Amniotic stem cell (primary cell): ENCODE data around the gene TSPAN32.
A peak's percentile ranks its signal among the peaks of the same experiment; 100 is the strongest.

ENCODE experiments used
- DNase-seq: peaks from one replicate; lab custom pipeline; 2025; lab: John Stamatoyannopoulos, UW

TSPAN32 gene

DNA sequence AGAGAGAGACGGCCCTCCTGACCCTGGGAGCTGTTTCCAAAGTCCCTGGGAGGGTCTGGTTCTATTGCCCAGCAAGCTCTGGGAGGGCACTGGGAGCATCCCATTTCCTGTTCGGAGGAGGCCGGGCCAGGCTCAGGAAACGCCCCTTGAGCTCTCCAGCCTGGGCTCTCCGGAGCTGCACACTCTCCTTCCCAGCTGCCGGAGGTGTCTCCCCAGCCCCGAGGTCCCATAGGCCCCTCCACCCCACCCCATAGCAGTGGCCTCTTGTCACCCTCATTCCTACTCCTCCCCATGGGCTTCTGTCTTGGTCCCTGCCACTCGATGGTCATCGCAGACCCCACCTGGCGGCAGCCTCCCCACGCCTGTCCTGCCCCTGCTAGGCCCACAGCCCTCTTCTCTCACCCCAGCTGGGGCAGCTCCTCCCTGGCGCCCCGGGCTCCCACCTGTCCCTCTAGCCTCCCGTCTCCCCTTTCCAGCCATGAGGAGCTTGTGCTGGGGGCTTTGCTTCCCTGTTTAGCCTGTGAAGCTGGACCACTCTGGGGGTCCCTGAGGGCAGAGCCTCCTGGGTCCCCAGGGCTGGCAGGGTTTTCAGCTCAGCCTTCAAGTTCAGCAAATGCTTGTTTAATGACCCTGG, 2.8 kb downstream of the TSPAN32 start:
- no peak for DNase-seq

- peak; percentile 57 for DNase-seq
These were observed 3.4 kb downstream of the TSPAN32 start for GRCh38 chr11:2305140-2305778.

- no peak for DNase-seq
These were observed 4.1 kb downstream of the TSPAN32 start for GRCh38 chr11:2305788-2306451.

- DNase-seq, result no peak
These were observed 4.6 kb downstream of the TSPAN32 start for GRCh38 chr11:2306452-2306823.

DNA sequence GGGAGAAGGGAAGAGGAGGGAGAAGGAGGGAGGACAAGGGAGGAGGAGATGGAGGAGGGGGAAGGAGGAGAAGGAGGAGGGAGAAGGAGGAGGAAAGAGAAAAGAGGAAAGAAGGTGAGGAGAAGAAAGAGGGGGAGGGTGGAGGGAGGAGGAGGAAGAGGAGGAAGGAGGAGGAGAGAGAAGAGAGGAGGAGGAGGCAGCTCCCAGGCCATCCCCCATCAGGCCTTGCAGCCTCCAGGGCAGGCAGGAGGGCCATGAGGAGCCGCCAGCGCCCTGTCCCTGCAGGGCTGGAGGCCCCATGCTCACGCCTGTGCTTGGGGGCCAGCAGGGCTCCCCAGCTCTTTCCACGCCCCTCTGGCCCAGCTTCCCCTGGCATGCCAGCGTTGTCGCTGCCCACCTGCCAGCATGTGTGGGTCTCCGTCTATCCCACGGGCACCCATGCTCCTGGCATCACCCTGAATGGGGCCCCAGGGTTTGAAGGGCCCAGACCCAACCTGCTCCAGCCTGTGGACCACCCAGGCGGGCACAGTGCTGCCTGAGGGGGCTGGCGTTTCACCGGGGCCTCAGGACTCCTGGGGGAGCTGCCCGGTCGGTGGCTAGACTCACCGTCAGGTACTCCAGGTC, 5.2 kb downstream of the TSPAN32 start:
- no peak for DNase-seq

GRCh38 chr11:2307501-2308331, 5.9 kb downstream of the TSPAN32 start:
- DNase-seq, result no peak

DNA sequence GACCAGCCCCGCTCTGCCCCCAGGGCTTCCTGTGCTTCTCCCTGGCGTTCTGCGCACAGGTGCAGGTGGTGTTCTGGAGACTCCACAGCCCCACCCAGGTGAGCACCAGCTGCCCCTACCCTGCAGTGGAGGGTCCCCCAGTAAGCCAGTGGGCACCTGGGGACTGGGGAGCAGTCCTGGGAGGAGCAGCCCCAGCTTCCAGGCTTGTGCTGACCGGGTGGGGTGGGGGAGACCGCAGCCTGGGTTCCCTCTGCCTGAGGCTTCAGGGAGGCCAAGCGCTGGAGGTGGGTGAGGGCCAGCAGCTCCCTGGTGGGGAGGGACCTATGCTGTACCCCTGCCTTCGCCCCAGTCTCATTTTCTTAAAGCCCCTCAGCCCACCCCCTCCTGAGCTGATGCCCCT, 6.9 kb downstream of the TSPAN32 start:
- DNase-seq, result no peak

- no peak for DNase-seq
These were observed 7.6 kb downstream of the TSPAN32 start for GRCh38 chr11:2309251-2310072.

DNA sequence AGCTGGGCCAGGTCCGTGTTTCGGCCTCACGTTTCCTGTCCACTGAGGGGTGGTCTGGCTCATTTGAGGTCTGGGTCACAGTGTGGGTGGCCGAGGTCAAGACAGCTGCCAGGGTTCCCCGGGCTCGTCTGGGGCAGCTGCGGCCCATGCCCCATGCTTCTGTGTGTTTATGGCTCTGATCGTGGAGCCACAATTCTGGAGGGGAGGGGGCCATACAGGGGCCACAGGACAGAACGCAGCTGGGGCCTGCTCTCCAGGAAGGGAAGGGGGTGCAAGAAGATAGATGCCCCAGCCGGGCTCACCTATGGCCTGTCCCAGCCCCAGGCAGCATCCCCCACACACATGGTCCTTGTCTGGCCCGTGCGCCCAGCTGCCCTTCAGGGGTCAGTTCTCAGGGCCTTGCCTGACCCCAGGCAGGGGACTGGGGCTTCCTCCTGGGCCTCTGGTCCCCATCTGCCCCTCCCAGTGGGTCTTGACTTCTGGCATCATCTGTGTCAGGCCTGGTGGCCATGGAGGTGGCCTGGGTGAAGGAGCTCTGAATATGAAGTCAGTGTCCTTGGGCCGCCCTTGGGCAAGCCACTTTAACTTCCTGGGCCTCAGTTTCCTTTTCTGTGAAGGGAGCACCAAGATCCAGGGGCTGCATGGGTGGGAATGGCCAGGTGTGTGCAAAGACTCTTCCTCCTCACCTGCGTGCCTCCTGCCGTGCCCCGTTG, 8.4 kb downstream of the TSPAN32 start:
- DNase-seq, result no peak

GRCh38 chr11:2310786-2311352, 9.1 kb downstream of the TSPAN32 start:
- DNase-seq, result no peak

DNA sequence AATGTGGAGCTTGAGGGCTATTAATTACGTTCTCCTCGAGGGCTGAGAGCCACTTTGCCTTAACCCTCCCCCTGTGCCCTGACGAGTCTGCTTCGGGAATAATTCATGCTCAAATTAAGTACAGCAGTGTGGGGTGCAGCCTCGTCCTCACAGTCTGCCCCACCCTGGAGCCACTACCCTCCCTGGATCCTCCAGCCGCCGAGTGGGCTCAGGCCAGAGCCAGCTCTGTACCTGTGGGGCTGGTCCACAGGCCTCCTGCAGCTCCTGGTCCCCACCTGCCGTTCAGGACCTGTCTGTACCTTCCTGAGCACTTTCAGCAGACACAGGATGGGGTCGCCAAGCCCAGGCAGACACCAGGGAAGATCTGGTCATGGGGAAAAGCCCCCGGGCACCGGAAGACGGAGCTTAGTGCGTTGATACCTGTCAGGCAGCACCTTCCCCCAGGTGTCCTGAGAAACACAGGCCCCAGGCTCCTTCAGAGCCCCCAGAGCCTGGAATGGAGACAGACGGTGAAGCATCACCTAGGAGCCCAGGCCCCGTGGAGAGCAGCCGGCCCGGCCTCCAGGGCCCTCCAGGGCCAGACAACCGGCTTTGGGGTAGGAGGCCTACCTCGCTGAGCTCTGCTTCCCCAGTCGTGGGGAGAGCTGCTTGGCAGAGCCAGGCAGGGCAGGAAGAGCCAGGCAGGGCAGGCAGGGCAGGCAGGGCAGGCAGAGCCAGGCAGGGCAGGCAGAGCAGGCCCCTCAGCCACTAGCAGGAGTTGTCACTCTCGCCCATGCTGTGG, 9.7 kb downstream of the TSPAN32 start:
- no peak for DNase-seq

DNA sequence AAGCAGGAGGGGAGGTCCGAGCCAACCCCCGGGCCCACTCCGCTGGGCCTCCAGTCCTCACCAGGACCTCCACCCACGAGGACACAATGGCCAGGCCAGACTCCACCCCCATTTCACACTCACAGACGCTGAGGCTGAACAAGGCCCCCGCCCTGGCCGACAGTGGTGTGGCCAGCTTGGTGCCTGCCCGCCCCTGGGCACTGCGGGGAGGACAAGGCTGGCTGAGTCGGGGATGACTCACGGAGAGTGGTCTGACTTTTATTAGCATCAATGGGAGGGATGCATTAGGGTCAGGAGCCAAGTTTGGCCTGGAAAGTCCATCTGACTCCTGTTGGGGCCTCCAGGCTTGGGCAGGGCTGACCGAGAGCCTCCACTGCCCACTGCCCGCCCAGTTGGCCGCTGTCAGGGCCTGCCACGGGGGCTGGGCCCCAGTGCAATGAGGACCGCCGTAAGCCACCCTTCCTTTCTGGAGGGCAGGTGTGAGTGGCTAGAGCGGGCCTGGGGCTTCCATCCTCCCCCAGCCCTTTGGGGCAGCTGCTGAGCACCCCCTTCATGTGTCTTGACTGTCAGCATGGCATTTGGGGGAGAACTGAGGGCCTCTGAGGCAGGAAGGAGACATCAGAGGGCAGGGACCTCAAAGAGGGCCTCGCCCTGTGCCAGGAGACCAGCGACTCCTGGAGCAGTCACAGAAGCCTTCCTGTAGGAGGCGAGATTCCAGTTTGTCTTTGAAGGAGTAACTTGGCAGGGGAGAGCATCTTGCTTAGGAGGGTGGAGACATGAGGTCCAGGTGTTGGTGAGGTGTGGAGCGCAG, 10.6 kb downstream of the TSPAN32 start:
- DNase-seq, result no peak

GRCh38 chr11:2313051-2313951, 11.5 kb downstream of the TSPAN32 start:
- DNase-seq, result no peak

DNA sequence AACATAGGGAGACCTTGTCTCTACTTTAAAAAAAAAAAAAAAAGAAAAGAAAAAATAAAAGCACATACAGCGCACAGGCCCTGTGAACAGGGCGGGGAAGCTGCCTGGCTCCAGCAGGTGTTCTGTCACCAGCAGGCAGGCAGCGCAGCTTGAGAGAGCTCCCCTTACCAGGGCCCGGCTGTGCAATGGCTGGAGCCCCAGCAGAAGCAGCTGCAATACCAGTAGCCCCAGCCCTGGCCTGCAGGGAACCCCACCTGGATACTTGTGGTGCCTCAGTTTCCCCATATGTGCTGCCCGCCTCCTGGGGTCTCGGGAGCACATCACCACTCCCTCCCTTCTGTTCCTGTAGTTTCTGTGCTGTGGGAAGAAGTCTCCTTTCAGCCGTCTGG, 12.3 kb downstream of the TSPAN32 start:
- DNase-seq, result no peak

DNA sequence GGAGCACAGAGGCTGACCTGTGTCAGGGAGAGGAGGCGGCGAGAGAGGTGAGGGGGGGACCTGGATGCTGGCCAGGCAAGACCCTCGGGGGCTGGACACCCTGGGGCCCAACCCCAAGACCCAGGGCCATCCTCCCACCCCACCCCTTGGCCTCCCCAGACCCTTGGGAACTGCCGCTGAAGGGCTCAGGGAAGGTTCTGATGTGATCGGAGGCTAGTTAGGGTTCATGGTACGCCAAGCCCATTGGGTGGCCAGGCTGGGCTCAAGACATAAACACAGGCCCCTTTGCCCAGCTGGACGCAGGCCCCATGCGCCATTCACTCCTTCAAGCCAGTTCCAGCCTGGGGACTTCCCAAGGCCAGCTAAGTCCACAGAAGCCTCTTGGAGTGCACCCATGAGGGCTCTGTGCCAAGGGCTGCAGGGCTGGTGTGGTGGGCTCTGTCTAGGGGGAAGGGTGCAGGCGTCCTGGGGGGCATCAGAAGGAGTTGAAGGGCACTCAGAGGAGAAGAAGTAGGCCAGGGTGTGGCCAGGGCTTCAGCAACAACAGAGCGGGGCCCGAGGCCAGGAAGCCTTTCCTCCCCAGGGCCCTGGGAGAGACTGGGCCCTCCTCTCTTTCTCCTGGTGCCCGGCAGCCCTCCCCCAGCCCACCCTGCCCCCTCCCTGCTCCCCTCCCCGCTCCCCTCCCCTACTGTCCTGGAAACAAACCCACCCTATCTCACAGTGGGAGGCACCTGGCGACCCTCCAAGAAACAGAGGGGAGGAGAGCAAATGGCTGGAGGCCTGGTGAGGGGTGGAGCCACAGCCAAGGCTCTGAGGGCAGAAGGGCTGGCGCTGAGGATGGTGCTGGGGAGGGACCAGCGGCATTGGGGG, 12.9 kb downstream of the TSPAN32 start:
- no peak for DNase-seq

DNA sequence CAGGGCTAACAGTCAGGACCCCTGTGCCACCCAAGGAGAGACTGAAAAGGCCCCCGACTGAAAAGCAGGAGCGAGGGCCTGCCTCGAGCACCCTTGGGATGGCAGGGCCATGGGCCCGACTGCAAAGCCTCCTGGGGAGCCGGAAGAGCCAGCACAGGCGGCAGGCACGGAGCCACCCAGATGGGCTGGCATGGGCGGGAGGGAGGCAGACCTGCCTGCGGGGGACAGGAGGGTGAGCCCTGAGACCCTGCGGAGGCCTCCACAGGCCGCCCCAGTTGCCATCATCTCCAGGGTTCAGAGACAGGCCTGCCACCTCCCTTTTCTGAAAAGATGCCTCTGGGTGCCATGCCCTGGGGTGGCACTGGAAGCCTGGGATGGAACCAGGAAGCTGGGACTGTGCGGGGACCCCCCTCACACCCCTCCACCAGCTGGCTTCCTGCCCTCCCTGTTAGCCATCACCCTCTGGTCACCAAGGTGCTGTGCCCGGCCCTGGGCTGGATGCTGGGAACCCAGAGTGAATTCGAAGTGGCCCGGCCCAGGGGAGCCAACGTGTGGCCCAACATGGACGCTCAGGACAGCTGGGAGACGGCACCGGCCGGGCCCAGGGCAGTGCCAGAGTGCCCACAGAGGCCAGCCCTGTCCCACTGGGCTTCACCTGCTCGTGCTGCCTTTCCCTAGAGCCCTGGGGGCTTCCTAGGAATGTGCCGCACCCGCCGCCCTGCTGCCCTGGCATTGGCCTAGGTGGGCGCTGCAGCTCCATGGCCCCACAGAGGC, 13.8 kb downstream of the TSPAN32 start:
- DNase-seq, result no peak
